HG02763 (cell line): ENCODE measurements around the gene KANTR.
"Not testable (repeated sequence)": the region's sequence is repeated elsewhere in the genome, so short reads cannot be mapped to it uniquely, and the experiment has no call there.

ENCODE experiments used
- ATAC-seq: cut with Tn5 transposase; IDR thresholded peaks from one replicate; pipeline ENCODE4 v1.9.1; 2021; ENCODE audit warnings: mild to moderate bottlenecking, moderate library complexity; ENCODE audit not compliant: unreplicated experiment

Gene KANTR

DNA sequence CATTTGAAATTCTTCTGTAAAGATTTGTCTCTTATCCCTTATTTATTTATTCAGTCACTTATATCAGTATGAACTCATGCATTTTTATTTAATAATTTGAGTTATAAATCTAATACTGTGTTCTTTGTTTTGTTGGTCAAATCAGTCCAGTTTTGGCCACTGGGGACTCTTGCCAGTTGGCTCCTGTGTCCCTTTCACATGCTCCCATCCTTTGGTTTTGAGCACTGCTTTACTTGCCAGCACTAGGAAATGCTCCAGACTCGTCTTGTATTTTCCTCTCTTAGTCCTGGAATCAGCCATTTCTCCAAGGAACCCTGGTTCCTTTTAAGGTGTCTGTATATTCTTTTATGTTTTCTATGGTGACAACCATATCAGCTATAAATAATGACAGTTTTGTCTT, 28.1 kb downstream of the KANTR start:
- ATAC-seq: no peak

DNA sequence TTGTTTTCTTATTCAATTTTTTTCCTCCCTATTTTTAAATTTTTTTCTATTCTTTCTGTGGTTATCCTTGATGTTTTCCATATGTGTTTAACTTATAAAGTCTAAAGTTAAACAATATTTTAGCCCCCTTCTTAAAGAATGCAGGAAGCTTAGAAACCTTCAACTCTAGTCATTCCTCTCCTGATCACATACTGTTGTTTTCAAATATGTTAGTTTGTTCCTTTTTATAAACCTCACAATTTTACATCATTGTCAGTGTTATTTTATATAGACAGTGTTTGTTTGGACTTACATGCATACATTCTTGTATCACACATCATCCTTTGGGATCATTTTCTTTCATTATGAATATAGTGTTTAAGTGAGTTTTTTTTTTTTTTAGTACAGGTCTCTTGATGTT, 31.6 kb downstream of the KANTR start:
- ATAC-seq: no peak

DNA sequence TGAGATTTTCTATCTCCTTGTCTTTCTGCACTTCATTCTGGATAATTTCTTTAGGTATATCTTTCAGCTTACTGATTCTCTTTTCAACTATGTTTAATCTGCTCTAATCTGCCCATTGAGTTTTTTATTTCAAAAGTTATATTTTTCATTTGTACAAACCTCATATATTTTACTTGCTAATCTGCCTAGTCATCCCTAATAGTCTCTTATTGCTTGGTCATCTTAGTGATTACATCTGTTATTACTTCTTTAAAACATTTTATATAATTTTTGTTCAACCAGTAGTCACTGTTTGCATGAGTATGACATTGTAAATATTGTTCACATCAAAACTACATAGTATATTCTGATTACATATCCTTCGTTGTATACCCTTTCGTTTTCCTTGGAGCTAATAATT, 32.4 kb downstream of the KANTR start:
- ATAC-seq: no peak

DNA sequence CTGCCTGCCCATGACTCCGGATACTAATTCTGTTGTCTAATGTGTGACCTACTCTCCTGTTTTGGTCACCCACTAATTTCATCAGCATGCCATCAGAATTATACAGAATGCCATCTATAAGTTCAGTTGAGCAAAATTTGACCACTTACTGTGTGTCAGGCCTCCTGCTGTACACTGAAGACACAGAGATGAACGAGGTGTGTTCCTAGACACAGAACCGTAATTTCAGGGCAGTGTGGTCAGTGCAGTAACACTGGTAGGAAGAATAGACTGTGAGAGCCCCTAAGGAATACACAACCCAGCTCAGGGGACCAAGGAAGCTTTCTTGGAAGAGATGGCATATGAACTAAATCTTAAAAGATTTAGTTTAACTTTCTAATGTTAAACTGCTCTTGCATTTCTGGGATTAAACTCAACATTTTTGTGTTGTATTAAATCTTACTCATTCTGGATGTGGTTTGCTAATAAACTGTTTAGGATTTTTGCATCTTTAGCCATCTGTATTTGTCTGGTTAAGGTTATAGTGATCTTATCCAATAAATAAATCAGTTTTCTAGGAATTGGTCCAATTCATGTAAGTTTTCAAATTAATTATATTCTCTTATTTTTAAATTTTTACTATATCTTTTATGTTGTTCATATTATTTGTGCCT, 34.3 kb downstream of the KANTR start:
- ATAC-seq: no peak

DNA sequence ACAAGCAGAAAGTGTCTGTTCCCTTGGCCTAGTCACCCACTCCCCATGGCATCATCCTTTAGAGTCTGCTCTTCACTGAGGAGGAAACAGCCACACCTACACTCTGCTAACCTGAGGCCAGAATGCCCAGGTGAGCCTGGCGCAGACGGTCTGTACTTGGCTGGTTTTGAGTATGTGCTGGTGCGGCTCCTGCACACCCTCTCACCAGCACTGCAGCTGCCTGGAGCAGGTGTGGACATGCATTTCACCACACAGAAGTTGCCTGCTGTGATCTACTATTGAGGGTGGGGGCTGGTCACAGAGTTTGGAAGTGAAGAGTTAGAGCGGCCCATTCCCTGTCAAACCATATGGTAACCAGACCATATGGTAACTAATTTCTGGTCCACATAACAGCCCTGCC, 39.5 kb downstream of the KANTR start:
- ATAC-seq: no peak

DNA sequence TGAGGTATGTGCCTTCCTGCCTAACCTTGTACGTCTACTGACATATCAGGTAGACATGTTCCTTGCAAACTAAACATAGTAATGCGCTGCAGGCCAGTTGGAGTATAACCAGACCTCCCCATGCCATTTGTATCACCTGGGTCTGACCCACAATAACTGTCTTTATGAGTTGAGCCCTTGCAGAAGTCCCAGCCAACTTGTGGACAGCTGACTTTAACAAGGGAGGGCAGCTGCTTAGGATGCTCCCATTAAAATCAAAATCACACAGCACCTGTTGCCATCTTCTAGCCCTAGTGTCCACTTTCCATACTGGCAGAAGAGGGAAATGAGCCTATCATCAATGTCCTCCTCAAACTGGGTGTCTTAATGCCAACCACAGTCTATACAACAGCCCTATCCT, 41.6 kb downstream of the KANTR start:
- ATAC-seq: no peak

DNA sequence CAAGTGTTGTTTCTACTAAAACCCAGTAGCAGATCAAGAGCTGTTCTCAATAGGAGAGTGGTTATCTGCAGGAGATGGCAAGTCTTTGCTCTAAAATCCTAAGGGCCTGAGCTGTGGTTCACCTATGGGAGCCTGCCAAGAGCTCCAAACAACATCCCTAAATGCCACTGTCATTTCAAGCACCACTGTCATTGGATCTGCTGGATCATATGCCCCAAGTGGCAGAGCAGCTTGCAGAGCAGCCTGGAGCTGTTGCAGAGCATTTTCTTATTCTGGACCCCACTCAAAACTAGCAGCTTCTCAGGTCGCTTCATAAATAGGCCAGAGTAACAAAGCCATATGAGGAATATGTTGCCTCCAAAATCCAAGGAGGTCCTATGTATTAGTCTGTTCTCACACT, 59.6 kb downstream of the KANTR start:
- ATAC-seq: no peak

DNA sequence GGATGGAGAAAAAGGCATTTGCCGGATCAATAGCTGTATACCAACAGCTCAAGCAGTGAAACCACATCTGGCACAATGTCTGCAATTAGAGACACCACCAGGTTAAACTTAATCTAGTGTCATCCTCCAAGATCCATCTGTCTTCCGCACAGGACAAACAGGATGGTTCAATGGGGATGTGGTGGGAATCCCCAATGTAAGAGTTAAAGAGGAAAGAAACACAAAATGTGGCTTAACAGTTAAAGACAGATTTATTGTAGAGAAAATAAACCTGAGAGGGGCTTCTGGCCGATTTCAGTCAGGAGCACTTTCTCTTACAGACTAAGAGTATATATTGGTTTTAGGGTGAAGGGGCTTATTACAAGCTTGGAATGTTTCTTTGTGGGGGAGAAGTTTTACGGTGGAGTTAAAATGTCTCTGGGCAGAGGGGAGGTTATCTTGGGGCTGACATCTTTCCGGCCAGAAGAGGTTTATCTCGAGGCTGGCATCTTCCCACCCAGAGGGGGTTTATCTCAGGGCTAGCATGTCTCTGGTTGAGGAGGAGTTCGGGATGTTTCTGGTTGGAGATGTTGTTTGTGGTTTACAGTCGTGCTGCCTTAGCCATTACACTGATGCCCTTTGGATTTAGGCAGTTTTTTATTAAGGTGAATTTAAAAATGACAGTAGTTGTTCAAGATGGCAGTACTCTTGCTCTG, 61.7 kb downstream of the KANTR start:
- ATAC-seq: no peak

DNA sequence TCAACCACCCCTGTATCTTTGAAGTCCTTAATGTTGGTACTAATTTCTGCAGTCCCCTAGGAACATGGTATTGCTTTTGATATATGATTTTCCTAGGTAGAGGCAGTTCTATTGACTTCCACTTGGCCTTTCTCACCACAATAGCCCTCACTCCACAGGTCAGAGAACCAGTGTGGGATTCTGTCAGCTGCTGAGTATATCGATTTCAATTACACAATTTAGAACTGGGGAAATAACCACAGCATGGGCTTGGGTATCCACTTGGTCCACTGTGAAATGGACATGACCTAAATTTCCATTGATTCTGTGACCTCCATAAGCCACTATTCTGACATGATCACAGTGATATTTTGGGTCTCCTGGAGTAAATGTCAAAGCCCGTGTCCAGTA, 62.3 kb downstream of the KANTR start:
- ATAC-seq: no peak

DNA sequence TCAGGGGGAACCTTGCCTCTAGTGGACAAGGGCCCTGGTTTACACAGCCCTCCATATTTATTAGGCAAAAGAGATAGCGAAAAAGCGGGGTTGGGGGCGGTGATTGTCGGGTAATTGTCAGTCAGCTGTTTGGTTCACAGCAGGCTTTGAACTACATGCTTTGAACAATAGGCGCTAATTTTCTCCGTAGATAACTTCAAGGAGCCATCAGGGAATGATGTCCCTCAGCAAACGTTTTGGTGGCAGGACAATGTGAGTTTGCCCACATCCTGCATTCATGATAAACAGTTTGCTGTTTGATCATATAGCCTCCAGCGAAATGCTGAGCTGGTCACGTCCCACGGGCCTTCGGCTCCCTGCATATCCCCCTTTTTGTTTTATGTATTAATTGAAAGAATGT, 65.2 kb downstream of the KANTR start:
- no peak for ATAC-seq

DNA sequence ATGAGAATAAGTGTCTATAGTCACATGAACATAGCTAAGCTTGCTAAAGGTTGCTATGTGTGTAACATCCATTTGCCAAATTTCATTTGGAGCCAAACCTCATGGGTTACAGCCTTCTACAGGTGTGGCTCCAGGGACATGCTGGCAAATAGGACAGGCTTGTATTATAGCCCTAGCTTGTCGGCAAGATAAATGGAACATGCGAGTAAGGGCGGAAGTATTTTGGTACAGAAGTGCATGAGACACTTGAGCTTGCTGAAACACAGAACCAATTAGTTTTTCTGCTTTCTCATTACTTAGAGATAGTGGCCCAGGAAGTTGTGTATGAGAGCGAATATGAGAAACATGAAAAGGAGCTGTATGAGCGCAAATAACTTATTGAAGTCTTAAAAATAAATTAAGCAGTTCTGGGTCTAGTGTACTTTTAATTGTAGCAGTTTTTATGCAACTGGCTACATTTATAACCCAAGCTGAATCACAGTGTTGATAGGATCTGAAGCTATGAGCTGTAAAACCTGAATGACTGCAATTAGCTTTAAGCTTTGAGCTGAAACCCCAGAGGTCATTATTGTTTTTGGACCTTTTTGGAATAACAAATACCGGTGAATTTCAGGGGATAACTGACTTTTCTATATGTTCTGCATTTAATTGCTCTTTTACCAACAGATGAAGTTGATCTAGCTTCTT, 66.5 kb downstream of the KANTR start:
- ATAC-seq: no peak

DNA sequence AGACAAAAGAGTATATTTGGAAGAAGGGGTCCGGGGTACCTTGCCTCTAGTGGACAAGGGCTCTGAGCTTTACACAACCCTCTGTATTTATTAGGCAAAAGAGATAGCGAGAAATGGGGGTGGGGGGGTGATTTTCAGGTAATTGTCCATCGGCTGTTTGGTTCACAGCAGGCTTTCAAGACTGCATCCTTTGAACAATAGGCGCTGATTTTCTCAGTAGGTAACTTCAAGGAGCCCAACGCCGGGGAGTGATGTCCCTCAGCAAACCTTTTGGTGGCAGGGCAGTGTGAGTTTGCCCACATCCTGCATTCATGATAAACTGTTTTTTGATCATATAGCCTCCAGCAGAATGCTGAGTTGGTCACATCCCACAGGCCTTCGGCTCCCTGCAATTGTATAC, 69.5 kb downstream of the KANTR start:
- no peak for ATAC-seq

DNA sequence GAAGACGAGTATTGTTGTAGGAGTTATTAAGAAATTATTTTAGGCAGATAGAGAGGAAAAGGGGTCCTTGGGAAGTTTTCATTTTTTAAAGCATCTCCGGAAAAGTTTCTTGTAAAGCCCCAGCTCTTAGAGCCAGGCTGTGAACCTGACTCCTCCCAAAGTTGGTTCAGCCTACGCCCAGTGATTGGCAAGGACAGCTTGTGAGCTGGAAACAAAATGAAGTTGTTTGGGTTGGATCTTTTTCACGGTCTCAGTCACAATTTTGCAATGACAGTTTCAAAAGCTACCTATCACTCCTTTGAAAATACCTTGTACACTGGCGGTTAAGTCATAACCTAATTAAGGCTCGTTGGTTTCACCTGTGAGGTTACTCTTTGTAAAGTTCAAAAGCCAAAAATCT, 70.6 kb downstream of the KANTR start:
- ATAC-seq: not testable (repeated sequence)

DNA sequence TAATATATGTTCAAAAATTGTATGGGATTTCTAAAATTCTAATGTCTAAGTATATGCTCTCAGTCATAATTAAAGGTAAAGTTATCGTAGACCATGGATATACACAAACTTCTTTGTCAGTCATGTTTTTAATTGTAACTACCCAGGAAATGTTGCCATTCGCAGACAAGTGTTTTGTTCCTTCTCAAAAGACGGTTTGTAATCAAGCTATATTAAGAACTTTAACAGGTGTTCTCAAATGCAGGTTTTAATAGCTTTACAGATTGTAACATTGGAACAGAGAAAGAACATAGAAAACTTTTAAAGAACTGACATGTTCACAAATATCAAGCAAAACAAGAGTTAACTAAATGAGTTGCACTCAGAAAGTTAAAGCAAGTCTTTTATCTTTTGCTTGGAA, 72.2 kb downstream of the KANTR start:
- ATAC-seq: no peak

DNA sequence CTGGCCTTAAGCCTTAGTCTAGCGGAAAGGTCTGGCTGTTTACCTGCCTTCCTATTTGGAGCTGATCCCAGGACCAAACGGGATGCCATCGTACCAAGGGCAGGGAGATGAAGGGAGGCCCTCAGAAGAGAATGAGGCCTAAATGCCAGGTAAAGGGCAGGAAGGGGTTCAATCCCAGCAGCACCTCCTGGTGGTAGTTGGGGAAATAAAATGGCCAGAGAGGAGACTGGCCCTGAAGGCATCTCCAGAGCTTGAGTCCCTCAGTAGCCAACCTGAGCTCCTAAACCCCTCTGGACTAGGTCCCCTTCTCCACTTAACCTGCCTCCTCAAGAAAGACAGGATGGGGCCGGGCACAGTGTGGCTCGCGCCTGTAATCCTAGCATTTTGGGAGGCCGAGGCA, 77.4 kb downstream of the KANTR start:
- no peak for ATAC-seq
